ENCODE data around the gene SETDB1. TPM values are rescaled to one million over a fixed set of nuclear protein-coding genes. Genes with fewer than 3 reads are reported as not detected.
A peak's percentile ranks its signal among the peaks of the same experiment; 100 is the strongest.

SETDB1 gene
- polyA plus RNA-seq, 1 of the 3 experiments (the other 2 are of a cell fraction) = 29.9 TPM

GRCh38 chr1:151009206-151009587 lies 83.0 kb downstream of the SETDB1 start:
- H3K79me2 ChIP-seq (ENCODE audit: insufficient read depth) = peaks cover 24% of the 10 kb centered on the region; the same call in 1 of the 2 replicates
- WGBS (ENCODE audit: low lambda C conversion rate) = 78% methylated on average over 3 of the region's 3 CpGs
- H3K9ac ChIP-seq = peak overlapping the region; percentile 84
- no peaks in the 10 kb centered on the region for H3K9me2 ChIP-seq
- H3K9me3 ChIP-seq = no peaks in the 10 kb centered on the region
- peak overlapping the region; percentile 77 to 80 for H3K4me3 ChIP-seq (ENCODE audit: low read depth in 2 of 2, low read length in 1 of 2)
- H4K20me1 ChIP-seq (ENCODE audit: insufficient read depth) = no peaks in the 10 kb centered on the region
- ChIA-PET CTCF (interaction anchor here (0.6 kb wide), 1 partner anchor 26 kb away, joined by 3 read pairs; no protein-coding TSS in a partner anchor), POLR2A (no interaction called here)
- DNase-seq = no peak
- H3K4me1 ChIP-seq (ENCODE audit: control insufficient read depth in 1 of 2, insufficient read depth in 2 of 2, low read depth in 1 of 2, low read length in 1 of 2) = peaks cover 6 to 30% of the 10 kb centered on the region in 2 experiments; a peak in 2 of 4 replicates
- peak overlapping the region; percentile 54 to 78; a peak in 2 of 4 replicates for H3K27ac ChIP-seq (ENCODE audit: low read depth in 2 of 2, low read length in 1 of 2)
- peak overlapping the region; percentile 93 for H2AFZ ChIP-seq (ENCODE audit: low read depth)
- peaks cover 0 to 3% of the 10 kb centered on the region in 2 experiments for H3K36me3 ChIP-seq (replicated peaks in 1 of 2; ENCODE audit: control insufficient read depth in 1 of 2, insufficient read depth in 2 of 2, low read length in 1 of 2)
- TF ChIP-seq NFIC (IDR thresholded peaks at IDR 0.05; ENCODE audit: borderline replicate concordance) (no peak), RFX5 (IDR thresholded peaks at IDR 0.05; ENCODE audit: low read length) (no peak), SIN3A (IDR thresholded peaks at IDR 0.05; ENCODE audit: borderline replicate concordance, low read depth, low read length) (no peak), USF1 (IDR thresholded peaks at IDR 0.05; ENCODE audit: borderline replicate concordance, low read depth) (no peak), REST (IDR thresholded peaks at IDR 0.05; ENCODE audit: low read depth, low read length) (no peak), RAD21 (IDR thresholded peaks at IDR 0.05; ENCODE audit: low read length) (no peak)
- H3F3A ChIP-seq (replicated peaks; ENCODE audit: insufficient read depth) = peaks cover 15% of the 10 kb centered on the region
- no peaks in the 10 kb centered on the region for H3K27me3 ChIP-seq (ENCODE audit: insufficient read depth)
- H3K4me2 ChIP-seq = peak overlapping the region; percentile 91

GRCh38 chr1:151009674-151010345 lies 83.6 kb downstream of the SETDB1 start:
- H3K9me2 ChIP-seq = no peaks in the 10 kb centered on the region
- peak overlapping the region; percentile 91 for H3K4me2 ChIP-seq
- H2AFZ ChIP-seq (ENCODE audit: low read depth) = no peak overlapping the region
- 95% methylated on average over 8 of the region's 8 CpGs for WGBS (ENCODE audit: low lambda C conversion rate)
- peak overlapping the region; percentile 77 to 80; a peak in 2 of 4 replicates for H3K4me3 ChIP-seq (ENCODE audit: low read depth in 2 of 2, low read length in 1 of 2)
- no peak overlapping the region for H3K27ac ChIP-seq (ENCODE audit: low read depth in 2 of 2, low read length in 1 of 2)
- ChIA-PET POLR2A (no interaction called here), CTCF (interaction anchor here (0.6 kb wide), 1 partner anchor 26 kb away, joined by 3 read pairs; no protein-coding TSS in a partner anchor)
- no peak overlapping the region for H3K9ac ChIP-seq
- H4K20me1 ChIP-seq (ENCODE audit: insufficient read depth) = no peaks in the 10 kb centered on the region
- H3K36me3 ChIP-seq (replicated peaks in 1 of 2; ENCODE audit: control insufficient read depth in 1 of 2, insufficient read depth in 2 of 2, low read length in 1 of 2) = peaks cover 0 to 3% of the 10 kb centered on the region in 2 experiments
- no peaks in the 10 kb centered on the region for H3K9me3 ChIP-seq
- no peak for DNase-seq
- no peaks in the 10 kb centered on the region for H3K27me3 ChIP-seq (ENCODE audit: insufficient read depth)
- H3K79me2 ChIP-seq (ENCODE audit: insufficient read depth) = peaks cover 24% of the 10 kb centered on the region; the same call in 1 of the 2 replicates
- H3F3A ChIP-seq (replicated peaks; ENCODE audit: insufficient read depth) = peaks cover 15% of the 10 kb centered on the region
- H3K4me1 ChIP-seq (ENCODE audit: control insufficient read depth in 1 of 2, insufficient read depth in 2 of 2, low read depth in 1 of 2, low read length in 1 of 2) = peaks cover 6 to 27% of the 10 kb centered on the region in 2 experiments; a peak in 2 of 4 replicates
- TF ChIP-seq RXRA (IDR thresholded peaks at IDR 0.05; ENCODE audit: borderline replicate concordance, low read depth) = no peak
- no peak for TF ChIP-seq RAD21 (IDR thresholded peaks at IDR 0.05; ENCODE audit: low read length)
- TF ChIP-seq CHD2 (IDR thresholded peaks at IDR 0.05; ENCODE audit: low read length, partially characterized antibody) = no peak
